Kidney glomerular epithelial cell (primary cell): ENCODE results near the gene C17orf78.
"Not testable (repeated sequence)": the region's sequence is repeated elsewhere in the genome, so short reads cannot be mapped to it uniquely, and the experiment has no call there.

Source experiments
- DNase-seq: peaks from one replicate; lab custom pipeline; 2025; lab: John Stamatoyannopoulos, UW

Gene C17orf78

GRCh38 chr17:37438141-37438540 is 62.4 kb downstream of the C17orf78 start:
- DNase-seq: no peak

GRCh38 chr17:37440424-37440823 is 64.6 kb downstream of the C17orf78 start:
- no peak for DNase-seq

DNA sequence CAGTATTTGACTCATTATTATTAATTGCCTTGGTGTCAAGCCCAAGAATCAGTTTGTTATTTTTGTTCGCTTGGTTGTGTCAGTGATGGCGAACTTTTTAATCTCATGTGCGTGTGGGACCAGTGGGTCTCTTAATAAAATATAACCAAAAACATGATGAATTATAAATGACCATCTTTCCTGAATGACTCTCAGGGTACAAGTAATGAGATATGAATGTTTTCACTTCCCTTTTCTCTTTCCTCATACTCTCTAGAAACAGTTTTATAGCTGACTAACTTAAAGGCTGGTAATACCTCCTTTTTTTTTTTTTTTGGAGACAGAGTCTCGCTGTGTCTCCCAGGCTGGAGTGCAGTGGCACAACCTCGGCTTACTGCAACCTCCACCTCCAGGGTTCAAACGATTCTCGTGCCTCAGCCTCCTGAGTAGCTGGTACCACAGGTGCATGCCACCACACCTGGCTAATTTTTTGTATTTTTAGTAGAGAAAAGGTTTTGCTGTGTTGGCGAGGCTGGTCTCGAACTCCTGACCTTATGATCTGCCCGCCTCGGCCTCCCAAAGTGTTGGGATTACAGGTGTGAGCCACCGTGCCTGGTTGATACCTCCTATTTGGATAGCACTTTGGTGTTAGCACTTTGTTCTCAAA is 65.7 kb downstream of the C17orf78 start:
- not testable (repeated sequence) for DNase-seq
